HK-2 (cell line): ENCODE results near the gene HGF.

Source experiments
- DNase-seq: peaks from one replicate; pipeline ENCODE4 v3.0.0-alpha.2; 2018; ENCODE audit not compliant: unreplicated experiment

Gene HGF

GRCh38 chr7:81719865-81720264 is 50.0 kb downstream of the HGF start:
- no peak for DNase-seq

DNA sequence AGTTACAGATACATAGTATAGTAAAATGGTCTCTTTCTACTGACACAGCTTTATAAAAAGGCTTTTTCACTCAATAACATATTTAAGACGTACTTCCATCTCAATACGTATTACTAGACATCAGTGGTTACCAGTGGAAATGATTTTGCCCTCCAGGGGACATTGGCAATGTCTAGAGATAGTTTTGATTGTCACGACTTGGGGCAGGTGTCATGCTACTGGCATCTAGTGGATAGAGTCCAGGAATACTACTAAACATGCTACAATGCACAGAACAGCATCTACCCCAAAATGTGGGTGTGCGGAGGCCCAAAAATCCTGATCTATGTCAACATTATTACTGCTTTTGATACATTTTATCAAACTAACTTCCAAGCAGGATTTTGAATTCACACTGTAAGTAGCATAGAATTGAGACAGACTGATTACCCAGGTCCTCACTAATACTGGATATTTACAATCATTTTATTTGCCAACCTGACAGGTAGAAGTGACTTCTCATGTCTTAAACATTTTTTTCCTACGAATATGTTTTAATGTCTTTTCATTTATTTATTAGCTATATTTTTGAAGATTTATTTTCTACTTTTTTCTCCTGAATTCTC is 53.8 kb downstream of the HGF start:
- peak; percentile 29 for DNase-seq

- DNase-seq: no peak
These were observed 55.5 kb downstream of the HGF start for GRCh38 chr7:81714306-81714705.

GRCh38 chr7:81710751-81711150 is 59.1 kb downstream of the HGF start:
- no peak for DNase-seq

DNA sequence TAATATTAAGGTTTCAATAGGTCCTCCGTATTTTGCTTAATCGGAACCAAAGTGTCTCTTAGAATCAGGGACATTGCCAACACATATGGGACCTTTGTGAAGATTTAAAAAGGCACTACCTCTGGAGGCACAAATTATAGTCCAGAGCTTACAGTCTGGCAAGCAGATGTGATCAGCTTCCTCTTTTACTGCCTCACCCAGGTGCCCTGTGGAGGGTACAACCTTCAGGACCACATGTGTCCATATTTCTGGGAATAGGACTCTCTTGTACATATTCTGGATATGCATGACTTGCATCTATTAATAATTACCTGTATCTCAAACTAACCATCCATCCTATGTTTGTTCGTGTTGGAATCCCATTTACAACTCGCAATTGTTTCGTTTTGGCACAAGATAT is 60.0 kb downstream of the HGF start:
- no peak for DNase-seq

DNA sequence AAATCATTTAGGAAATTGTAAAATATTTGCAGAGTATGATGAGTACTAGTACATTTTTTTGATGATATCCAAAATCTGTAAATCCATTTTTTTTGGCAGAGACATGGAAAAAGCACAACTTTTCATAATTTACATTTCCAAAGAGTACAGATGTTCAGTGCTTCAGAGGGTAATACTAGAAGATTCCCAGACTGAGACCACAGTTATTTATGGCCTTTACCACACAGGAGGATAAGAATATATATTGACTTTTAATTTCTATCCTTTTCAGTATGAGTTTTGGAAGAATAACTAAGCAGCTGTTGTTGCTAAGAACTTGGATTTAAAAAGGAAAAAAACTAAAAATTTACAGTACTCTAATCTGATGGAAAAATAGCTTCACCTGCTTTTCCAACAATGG is 61.9 kb downstream of the HGF start:
- no peak for DNase-seq

DNA sequence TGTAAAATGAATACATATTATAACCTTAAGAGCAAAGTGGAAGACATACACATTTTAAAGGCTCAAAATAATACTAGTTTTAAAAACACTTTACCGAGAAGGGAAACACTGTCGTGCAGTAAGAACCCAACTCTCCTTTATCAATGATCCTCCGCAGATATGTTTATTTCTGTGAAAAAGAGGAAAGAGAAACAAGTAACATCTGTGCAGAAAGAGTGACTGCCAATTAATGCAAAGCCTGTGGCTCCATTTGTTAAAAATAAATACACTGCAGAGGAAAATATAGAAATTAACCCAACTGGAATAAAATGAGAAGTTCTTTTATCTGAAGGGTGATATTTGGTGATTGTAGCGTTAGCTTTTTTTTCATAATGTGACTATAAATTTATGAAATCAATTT is 62.7 kb downstream of the HGF start:
- DNase-seq: no peak

DNA sequence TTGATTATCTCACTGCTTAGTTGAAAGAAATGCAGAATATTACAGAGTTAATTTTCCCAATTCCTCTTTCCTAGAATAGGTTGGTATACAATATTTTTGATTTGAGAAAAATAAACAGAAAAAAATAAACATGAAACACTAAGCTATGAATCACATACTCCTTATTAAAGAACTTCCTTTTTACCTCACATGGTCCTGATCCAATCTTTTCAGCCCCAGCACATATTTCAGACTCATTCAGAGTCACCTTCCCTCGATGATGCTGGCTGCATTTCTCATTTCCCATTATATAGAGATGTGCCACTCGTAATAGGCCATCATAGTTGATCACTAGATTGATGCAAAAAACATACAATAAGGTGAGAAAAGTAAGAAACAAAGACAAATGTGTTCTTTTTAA is 64.6 kb downstream of the HGF start:
- DNase-seq: no peak

DNA sequence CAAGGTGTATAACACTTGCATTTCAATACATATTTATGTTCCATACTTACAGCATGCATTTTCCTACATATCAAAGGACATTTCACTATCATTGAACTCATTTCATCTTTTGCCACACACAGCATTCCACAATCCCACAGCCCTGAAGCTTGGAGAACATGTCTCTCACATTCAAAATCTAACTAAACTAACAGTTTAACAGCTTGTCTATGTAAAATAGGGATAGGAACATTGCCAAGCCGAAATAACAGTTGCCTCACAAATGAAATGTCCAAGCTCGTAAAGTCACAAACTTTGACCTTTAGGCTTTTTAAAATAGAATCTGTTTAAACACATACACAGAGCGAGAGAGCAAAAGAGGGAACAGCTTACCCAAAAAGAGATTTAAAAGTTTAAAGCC is 65.3 kb downstream of the HGF start:
- DNase-seq: no peak

DNA sequence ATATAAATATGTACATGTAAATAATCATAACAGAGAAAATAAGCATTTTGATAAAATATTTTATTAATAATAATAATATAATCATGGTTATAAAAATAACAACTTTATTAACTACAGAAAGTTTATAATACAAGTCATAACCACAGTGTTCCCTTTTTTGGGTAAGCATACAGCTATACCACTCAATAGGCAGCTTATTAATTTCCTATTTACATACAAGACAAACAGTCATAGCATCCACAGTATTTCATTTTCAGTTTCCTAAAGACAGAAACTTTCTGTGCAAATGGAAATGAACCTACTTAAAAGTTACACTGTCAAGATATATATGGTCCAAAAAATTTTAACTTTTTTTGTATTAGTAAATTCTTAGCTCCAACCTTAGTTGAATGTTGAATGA is 70.9 kb downstream of the HGF start:
- no peak for DNase-seq

DNA sequence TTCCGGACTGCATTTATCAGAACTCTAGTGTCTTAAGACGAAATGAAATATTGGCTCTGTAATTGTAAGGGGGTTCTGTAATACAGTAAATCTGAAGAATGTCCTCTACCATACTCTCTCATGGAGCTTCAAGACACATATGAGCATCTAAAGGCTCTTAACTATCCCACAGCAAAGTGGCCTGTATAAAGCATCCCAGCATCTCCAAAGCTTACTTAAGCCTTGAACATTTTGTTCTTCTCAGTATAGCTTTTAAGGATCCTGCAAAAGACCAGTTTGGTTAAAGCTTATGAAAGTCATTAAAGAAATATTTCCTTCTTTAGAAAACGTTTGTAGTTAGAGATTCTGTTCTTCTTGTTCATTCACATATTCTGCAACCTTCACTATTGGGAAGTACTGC is 75.1 kb downstream of the HGF start:
- no peak for DNase-seq

- DNase-seq: no peak
These were observed 76.0 kb downstream of the HGF start for GRCh38 chr7:81693894-81694293.

GRCh38 chr7:81693080-81693479 is 76.8 kb downstream of the HGF start:
- no peak for DNase-seq

DNA sequence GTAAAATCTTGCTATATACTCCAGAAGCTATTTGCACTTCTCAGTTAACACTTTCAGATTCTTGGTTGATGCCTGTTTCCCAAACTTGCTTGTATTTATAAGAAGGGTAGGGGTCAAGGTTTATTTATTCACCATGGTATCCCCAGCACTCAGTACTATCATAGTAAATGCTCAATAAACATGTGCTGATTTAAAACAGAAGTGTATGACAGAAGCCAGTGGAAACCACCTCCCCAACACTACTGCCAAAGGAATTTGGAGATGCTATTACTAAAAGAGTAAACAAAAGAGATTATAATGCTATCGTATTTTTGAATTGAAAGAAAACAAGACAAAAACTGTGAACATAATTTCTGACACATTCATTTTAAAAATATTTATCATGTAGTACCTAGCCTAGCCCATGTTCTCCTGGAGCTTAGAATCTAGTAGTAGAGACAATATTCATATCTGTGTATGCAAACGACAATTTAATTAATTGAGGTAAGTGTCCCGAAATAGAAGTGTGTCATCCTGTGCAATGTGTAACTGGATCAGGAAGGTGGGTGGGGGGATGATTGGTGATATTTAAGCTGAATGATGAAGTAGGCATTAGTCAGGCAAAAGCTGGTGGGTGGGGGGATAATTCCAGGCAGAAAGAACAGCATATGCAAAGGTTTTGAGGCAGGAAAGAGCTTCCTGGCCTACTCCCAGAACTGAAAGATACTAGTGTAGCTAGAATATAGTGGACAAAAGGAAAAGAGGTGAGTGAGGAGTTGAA is 77.5 kb downstream of the HGF start:
- no peak for DNase-seq

DNA sequence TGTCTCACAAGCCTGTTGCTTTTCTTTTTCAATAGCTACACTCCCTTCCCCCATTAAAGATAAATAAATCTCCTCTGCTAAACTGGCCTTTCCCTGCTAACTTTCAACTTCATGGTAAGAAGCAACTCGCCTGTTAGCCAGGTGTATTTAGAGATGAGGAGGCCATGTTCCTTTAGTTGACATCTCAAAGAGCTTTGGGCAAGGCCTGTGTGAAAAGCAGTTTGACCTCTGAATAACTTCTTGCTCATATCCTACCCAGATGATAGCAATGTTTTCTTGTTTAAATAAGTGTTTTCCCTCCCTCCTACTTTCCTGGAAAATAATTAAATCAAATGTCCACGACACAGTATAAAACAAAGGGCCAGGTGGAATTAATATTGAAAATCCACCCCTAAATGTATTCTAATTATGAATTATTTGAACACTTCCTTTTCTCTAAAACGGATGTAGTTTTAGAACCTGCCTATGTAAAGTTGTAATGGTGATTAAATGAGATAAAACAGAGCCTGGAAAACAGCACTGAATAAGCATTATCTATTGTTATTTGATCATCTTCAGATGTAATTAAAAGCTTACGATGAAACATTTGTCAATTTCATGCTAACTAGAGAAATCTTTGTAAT is 78.5 kb downstream of the HGF start:
- no peak for DNase-seq

DNA sequence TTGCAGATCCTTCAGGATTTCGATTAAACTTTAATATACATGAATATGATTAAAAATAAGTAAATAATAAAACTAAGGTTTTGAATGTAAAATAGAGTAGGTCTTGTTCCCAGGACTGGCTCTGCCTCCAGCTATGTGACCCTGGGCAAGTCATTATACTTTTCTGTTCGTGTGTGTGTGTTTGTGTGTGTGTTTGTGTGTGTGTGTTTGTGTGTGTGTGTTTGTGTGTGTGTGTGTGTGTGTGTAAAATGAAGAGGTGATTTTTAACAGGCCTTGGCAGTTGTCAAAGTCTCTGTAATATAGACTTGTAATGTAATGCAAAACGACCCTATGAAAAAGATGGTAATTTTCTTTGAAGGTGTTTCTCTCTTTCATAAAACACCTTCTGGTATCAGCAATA is 79.2 kb downstream of the HGF start:
- no peak for DNase-seq

DNA sequence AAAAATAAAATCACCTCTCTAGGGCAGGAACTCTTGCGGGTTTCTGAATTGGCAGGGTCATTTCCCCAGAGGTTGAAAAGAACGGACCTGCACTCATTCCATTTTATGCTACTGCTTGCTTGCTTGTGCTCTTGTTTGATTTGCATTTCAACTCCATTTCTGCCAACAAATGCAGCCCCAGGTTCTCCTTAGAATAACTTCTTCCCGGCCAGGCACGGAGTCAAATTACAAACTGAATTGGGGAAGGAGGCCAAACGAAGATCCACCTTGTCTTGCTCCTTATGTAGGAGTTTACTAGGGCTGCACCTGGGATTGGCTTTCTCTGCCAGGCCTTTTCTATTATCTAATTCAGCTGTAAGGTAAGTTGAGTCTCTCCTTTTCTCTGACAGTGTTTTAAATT is 79.6 kb downstream of the HGF start:
- no peak for DNase-seq

- no peak for DNase-seq
These were observed 81.0 kb downstream of the HGF start for GRCh38 chr7:81688622-81689411.

- DNase-seq: no peak
These were observed 82.8 kb downstream of the HGF start for GRCh38 chr7:81687062-81687461.

- no peak for DNase-seq
These were observed 84.5 kb downstream of the HGF start for GRCh38 chr7:81685270-81685868.

DNA sequence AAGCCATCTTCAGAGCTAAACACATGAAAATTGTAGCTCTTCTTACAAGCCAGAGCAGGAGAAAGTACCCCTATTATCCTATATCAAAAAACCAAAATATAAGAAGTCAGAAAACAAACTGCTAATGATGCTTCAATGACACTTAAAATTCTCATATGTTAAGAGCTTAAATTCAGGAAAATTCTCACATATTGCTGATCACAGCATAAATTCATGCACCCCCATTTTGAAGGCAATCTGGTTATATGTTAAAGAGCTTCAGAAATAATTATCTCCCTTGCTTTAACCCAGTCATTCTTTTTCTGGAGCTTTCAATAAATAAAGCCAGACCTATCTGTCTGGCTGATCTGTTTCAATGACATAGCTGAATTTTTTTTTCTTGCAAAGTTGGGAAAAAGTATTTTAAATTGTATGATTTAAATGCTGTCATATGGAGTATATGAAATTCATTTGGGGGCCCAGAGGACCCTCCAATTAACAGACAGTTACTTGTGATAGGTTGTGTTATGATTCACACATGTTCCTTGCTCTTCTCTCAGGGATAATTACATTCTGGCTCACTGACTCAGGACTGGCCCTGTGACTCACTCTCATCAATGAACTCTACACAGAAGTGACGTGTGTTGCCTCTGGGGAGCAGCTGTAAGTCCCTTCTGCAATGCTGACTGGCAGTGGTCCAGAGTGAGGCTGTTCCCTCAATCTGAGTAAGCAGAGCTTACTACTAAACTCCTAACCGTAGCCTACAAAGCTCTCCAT is 85.2 kb downstream of the HGF start:
- peak; percentile 84 for DNase-seq
